SK-N-SH (cell line): ENCODE measurements around the gene CMC2.

Source experiments
- CTCF ChIP-seq: fragments of 200-600 bp; sonication (generic); IDR thresholded peaks from 2 replicates; pipeline ENCODE4 v1.6.1; 2017; ENCODE audit warnings: antibody characterized with exemption, mild to moderate bottlenecking, moderate library complexity
- EZH2phosphoT487 ChIP-seq: fragments of 200-600 bp; sonication (generic); IDR thresholded peaks from 2 replicates; pipeline ENCODE4 v1.6.1; 2017; ENCODE audit warnings: low read depth, mixed run types, mild to moderate bottlenecking, antibody characterized with exemption, moderate library complexity, borderline replicate concordance
- FOXM1 ChIP-seq: IDR thresholded peaks from 2 replicates; pipeline ENCODE4 v1.4.0; 2012; ENCODE audit warnings: low read depth, mild to moderate bottlenecking
- MAX ChIP-seq: IDR thresholded peaks from 2 replicates; pipeline ENCODE4 v1.4.0; 2012; ENCODE audit warnings: low read depth
- MXI1 ChIP-seq: IDR thresholded peaks from 2 replicates; pipeline ENCODE4 v1.6.1; 2012; ENCODE audit warnings: mild to moderate bottlenecking, low read depth, low read length, improper control_type of control experiment
- POLR2AphosphoS5 ChIP-seq: IDR thresholded peaks from 2 replicates; pipeline ENCODE4 v1.6.1; 2012; ENCODE audit warnings: low read depth, low read length
- TAF1 ChIP-seq: IDR thresholded peaks from 2 replicates; pipeline ENCODE4 v1.6.1; 2012; ENCODE audit warnings: low read depth, mild to moderate bottlenecking, low read length, moderate library complexity, borderline replicate concordance
- YY1 ChIP-seq: IDR thresholded peaks from 2 replicates; pipeline ENCODE4 v1.4.0; 2012; ENCODE audit warnings: low read depth, mild to moderate bottlenecking

GRCh38 chr16:80986557-80986956 lies 20.1 kb downstream of the CMC2 start:
- TF ChIP-seq CTCF (no peak), MXI1 (no peak), YY1 (no peak), EZH2phosphoT487 (no peak), POLR2AphosphoS5 (no peak), FOXM1 (no peak), MAX (no peak), TAF1 (no peak)
